GM19023 (cell line): Measurements from ENCODE around the gene ADORA3.
"Not testable (repeated sequence)": the region's sequence is repeated elsewhere in the genome, so short reads cannot be mapped to it uniquely, and the experiment has no call there.

Source experiments
- ATAC-seq: cut with Tn5 transposase; IDR thresholded peaks from one replicate; pipeline ENCODE4 v1.9.1; 2021; ENCODE audit warnings: mild to moderate bottlenecking, moderate library complexity; ENCODE audit not compliant: unreplicated experiment

The ADORA3 gene

DNA sequence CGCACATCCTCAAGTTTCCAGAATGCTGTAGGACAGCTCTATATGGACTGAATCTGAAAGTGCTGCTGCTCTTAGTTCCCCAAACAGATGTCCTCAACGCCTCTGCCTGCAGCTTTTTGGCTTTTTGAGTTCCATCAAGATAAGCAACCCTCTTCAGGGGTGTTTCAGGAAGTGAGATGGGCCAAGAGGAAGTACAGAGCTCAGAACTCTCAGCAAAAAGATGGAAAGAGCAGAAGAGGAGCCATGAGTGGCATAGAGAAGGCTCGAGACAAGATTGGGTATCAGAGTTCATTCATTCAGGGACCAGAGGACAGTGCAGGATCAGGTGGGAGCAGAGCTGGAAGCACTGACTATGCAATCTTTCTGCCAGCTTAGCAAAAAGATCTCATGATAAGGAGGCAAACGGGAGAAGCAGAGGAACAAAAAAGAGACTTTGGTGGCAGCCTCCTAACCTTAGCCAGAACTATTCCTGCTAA lies at the start of gene ADORA3, which contains the start of gene TMIGD3:
TSS of gene ADORA3 (minus strand) at position 49 of the 476 bp plus-strand sequence. CDS start 279 bp downstream, outside the sequence.
TSS of gene TMIGD3 (minus strand) at position 49 of the 476 bp plus-strand sequence. CDS start 279 bp downstream, outside the sequence.
- no peak for ATAC-seq

DNA sequence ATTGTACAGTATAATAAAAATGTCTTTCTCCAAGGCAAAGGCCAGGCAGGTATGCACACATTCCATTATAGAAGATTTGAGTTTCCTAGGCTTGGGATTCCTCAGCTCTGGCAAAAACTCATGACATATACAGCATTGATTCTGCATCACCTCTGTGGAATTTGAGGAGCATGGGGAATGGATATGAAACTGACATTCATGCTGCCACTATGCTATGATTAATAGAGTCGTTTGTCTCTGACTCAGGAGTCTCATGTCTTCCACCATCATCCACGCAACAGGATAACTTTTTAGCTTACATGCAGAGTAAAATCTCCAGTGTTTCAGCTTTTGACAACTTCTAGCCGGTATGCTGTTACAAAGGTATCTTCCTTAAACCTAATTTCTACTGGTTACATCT lies 49.8 kb upstream of the ADORA3 start:
- no peak for ATAC-seq

DNA sequence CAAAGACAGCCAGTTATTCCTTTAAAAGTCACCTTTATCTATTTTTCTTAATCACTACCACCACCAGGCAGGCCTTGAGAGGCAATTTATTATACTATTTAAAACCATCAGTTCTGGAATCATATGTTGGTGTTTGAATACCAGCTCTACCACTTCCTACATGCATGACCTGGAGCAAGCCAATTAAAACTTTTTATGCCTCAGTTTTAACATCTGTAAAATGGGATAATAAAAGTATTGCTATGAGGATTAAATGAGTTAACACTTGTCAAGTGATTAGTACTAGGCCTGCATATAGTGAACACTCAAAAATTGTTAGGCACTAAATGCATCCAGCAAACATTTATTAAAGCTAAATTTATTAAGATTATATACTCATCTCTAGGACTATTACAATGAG lies 49.2 kb upstream of the ADORA3 start:
- ATAC-seq = no peak

DNA sequence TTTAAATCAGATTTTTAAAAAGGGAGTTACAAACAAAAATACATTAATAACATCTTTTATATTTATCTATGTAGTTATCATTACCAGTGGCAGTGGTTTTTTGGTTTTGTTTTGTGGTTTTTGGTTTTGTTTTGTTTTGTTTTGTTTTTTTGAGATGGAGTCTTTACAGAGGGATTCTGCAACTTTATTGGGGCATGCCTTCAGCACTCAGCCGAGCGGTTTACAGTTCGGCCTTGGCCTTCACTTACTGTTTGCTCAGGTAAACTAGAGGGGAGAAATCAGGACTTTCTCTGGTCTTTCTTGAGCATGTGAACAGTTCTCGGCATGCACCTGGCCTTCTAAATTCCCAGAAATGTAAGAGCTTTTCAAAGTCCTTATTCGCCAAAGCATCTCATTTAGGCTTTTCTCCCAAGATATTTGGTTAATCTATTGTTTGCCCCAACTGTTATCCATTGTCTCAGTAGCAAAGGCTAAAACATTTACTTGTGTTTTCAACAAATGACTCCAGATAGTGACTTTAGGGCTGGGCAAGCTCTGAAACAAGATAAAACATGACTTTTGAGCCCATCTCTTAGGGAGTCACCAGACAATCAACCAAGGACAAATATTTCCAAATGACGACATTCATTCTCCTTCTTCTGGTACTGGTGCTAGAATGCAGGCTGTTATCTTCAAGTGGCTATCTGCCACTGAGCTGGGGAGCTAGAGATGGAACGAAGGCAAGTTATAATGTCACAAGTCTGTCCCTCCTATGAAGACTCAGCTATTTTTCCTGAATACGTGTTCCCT lies 48.4 kb upstream of the ADORA3 start:
- no peak for ATAC-seq

DNA sequence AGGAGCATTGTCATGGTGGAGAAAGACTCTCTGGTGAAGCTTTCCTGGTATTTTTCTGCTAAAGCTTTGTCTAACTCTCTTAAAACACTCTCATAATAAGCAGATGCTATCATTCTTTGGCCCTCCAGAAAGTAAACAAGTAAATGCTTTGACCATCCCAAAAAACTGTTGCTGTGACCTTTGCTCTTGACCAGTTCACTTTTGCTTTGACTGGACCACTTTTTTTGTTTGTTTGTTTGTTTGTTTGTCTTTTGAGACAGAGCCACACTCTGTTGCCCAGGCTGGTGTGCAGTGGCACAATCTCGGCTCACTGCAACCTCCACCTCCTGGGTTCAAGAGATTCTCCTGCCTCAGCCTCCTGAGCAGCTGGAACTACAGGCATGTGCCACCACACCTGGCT lies 44.4 kb upstream of the ADORA3 start:
- ATAC-seq = not testable (repeated sequence)

DNA sequence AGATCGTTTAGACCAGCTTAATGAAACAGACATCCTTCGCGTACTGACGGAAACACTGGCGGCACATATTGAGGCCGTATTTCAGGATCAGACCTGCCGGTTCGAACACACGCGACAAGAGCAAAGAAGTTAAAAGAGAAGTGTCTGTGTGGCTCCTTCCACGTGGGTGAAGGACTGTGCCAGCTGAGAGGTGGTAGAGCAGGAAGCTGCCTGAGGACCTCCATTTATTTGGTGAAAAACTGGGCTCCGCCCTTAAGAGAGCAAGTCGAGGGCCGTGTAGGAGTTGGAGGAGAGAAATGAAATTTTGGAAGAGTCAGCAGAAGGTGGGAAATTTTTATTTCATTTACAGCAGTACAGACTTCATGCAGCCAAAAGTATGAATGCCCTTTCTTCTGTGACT lies 38.8 kb upstream of the ADORA3 start:
- ATAC-seq = no peak

DNA sequence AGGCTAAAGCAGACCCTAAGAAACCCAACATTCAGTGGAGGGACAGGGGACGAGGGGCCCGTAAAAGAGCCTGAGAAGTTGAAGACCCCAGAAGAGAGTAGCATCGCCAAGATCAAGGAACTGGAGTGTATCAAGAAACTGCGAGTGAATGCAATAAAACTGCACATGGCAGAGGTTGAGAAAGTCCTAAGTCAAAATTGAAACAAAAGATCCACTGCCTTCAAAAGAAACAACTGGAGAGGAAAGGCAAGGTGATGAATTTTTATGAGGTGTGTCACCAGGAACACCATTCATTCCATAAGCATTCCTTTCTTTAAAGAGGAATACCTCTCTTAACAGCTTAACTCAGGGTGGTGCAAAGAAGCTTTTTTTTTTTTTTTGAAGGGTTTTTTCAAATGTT lies 38.3 kb upstream of the ADORA3 start:
- ATAC-seq = no peak

DNA sequence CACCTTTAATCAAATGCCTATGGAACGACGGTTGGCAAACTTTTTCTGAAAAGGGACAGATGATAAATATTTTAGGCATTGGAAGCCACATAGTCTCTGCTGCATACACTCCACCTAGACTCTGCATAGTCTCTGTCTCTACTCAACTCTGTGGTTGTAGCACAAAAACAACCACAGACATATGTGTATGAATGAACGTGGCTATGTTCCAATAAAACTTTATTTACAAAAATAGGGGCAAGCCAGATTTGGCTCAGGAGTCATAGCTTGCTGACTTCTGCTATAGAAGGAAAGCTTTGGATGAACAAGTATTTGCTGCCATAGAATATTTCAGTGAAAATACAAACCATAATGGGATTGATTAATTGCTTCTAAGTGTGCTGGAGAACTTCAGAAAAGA lies 37.5 kb upstream of the ADORA3 start:
- ATAC-seq = no peak

DNA sequence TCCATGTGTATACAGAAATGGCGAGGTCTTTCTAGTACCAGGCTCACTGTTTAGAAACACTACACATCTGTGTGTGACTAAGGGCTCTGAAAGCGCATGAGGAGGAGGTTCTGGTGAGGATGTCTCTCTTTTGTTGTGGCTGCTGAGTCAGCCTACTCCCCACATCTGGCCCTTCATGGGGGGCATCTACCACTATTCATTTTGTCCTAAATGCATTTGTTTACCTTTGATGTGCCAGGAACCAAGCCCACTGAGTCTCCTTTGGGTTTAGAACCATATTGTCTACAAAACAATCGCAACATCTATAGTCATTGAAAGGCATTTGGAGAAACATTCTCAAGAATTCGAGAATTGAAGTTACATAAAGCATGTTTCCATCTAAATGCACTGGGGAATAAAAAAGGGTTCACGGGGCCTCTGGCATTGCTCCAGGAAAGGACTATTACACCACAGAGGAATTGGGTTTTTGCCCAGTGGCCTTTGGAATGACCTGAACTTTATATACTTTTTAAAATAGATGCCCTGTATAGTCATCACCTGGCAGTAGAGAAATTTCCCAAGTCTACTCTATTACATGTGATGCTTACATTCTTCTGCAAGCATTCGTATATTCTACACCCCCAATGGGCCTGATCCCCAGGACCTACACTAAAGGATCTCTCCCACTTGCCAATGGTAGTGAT lies 35.1 kb upstream of the ADORA3 start:
- no peak for ATAC-seq

DNA sequence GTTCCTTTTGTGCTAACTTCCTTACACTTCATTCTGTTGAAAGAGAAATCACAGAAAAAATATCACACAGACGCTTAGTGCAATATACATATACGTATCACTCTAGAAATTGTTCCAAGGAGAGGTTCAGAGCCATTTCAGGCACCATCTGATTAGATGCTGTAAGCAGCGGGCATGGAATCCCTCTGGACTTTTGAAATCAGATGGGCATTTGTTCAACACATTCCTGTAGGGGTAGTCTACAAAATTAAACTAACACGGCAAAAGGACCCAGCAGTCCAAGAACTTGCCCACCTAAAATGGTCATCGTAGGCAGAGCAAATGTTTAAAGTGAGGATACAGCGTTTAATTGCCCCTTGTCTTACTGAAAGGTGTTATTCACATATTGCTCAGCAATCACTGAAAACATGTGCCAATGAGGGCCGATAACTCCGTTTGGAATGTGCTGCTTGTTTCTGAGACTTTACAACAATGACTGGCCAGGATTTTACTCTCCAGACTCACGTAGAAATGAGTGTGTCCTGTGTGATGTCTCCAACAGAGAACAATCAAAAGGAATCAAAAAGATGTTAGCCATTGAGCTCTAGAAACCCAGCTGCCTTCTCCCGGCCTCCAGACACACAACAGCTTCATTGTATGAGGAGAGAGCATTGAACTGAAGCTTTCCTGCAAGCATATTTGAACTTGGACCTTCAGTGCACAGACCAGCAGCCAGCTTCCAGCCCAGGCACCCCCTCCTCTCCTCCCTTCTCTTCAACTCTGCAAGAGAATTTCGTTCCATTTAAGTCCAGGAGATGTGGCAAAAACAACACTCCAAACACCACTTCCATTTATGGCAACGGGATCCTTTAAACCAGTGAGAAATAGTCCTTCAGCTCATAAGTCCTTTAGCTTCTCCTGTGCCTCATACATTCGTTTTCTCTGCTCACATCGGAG lies 32.1 kb upstream of the ADORA3 start:
- ATAC-seq = no peak

DNA sequence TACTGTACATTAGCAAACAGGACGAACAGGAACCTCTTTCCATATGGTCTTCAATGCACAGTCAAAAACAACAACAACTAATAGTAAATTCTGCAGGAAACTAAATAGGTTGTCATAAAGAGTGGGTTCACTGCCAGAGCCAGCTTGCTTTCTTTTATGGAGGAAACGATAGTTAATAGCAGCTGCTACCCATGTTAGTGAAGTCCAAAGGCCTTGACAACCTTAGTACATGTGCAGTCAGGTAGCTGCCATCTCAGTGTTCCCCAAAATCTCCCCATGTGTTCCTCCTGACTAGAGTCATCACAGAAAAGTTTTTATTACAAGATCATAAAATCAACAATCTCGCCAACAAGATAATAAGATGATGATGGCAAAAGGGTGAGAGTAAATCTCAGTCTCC lies 16.6 kb upstream of the ADORA3 start:
- ATAC-seq = no peak

DNA sequence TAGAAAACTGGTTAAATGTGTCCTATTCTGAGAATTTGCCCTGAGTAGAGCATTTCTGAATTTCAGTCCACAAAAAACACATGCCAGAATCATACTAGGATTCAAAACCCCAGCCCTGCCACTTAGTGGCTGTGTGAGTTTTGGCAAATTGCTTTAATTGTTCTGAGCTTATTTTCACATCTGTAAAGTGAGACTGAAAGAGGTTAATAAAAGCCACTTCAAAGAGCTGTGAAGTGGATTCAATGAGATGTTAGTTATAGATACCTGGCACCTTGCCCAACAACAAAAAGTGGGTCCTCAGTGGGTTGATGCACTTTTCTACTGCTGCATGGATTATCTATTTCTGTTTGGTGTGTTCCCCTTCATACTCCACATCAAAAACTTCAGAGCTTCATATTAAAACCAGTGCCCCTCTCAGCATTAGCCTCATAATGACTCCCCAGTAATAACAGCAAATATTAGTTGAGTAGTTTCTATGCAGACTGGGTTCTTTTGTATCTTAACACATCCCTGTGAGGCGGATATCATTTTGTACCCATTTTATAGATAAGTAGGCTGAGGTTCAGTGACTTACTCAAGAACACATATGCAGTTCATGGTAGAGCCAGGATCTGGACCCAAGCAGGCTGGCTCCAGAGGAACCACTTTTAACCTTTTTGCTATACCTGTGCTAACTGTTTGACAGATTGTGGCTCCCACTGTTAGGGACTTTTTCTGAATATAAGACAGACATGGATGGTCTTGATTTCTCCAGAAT lies 14.2 kb upstream of the ADORA3 start:
- no peak for ATAC-seq

DNA sequence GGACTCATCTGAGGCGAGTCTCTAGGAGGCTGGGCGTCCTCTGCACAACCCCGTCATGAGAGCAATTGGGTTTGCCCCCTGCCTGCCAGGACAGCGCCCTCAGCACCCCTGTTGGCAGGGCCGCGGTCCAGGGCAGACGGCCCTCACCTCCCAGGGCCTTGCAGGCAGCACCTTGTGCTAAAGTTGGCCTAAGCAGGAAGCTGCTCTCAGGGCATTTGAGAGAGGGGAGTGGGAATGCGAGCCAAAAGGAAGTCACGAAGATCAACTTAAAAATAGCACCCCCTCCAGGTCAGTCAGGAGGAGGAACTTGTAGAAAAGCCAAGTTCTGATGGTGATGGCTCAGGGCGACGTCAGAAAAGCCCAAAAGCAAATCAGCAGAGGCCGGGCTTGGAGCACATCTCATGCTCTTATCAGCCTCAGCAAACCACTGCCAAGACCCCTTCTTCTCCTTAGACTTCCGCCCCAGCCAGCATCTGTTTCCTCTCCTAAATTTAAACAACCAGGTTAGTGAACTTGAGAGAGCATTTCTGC lies 12.6 kb upstream of the ADORA3 start:
- no peak for ATAC-seq

DNA sequence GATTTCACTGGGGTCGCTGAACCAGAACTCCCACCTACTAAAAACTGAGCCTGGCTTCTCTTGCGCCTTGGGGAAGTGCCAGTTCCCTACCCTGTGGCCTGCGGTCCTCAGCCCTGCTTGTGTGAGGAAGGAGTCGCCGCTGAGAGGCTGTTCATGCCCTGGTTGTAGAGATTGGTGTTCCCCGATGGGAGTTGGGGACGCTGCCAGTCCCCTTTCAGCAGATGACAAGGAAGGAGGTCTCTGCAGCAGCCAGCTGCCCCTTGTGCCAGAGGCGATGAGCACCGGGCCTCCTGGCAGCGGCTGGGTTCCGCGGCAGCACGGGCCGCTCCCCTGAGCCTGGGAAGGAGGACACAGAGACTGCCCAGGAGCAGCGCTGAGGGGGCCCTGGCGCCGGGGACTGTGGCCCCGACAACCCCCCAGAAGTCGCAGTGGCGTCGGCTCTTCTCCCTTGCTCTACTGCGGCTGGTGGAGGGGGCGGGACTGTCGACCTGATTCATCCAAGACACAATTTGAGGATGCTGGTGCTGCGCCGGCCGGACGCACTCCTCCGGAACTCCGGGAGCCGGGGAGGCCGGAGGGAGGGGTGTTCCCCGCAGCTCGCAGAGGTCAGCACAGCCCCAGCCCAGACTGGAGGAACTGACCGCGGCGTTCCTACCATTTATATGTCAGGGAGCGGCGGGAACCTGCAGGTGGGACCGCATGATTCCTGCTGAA lies 12.0 kb upstream of the ADORA3 start:
- ATAC-seq = no peak

DNA sequence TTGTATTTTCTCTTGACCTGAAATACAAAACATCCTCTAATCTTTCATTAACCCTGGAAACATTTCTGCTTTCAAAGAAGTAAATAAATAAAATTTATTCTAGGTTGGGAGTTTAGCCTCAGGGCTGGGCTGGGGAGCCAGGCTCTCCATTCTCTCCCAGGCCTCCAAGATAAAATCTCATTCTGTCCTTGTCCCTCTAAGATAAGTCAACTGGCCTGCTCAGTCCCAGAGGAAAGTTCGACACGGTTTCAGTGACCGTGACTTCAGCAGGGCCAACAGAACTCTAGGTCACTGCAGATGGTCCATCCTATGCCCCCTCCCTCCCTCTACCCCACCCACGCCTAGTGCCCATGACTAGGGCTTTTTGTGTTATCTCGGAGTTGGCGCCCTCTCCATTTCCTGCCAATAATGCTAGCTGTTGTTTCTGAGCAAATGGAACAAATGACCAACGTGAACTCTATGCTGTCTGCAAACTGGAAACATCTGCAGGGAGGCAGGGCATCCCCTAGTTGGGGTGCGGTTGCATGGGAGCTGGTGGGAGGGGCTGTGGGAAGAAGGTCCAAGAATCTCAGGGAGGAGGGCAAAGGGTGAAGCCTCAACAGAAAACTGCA lies 10.1 kb upstream of the ADORA3 start:
- ATAC-seq = no peak

DNA sequence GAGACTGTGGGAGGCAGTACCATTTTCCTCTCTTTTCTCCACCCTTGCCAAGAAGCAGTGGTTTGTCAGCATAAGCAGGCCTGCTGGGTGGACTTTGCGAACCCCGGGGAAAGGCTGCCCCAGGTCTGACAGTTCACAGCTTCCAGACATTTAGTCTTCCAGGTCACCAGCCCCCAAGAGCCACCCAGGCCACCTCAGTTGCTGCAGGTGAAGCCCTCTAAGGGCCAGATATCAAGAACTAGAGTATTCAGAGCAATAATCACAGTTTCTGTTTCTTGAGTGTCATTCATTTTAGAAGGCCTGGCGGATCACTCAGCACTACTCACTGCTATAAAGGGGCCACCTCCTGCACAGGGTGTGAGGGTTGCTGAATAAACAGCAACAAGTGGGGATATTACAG lies 9.5 kb upstream of the ADORA3 start:
- no peak for ATAC-seq

DNA sequence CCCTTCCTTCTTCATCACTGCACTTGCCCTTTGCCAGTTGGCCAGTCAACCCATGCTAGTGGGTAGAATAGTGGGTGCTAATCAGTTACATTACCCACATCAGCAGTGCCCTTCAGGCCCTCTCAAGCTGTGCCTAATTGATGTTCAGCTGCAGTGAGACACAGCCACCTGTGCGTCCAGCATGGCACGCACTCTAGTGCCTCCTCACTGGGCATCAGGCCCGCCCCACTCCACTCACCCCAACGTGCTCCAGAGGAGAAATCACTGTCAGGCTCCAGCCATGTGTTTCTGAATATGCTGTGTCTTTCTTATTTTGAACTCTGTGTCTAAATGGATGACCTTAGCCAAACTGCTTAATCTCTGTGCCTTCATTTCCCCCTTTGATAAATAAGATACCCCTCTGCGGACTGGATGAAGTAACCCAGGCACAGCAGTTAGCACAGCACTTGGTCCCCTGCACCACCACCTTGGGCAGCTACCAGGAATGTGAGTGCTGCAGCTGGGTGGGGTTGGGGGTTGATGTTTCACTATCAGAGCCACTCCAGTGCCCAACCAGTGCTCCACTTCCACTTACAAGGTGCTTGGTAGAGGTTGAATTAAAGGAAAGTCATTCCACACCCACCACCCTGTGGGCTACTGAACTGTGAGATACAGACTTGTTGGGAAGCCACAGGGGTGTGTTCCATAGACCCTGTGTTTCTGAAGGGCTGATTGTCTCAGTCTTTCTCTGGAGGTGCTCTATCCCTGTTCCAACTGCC lies 8.9 kb upstream of the ADORA3 start:
- ATAC-seq = no peak

DNA sequence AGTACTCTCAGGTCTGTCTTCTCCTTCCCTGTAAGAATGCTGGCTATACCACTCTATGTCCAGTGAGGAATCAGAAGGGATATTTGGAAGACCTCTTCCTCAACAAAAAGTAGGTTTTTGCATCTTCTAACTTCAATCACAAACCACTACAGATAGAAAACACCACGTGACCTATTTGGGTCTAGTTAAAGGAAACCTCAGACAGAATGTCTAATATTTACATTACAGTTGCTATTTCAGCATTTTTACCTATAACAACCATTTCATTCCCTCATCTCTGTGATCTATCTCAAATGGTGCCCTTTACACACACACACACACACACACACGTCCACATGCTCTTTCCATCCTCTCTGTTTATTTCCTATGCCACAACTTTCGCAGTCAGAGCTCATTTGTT lies 7.9 kb upstream of the ADORA3 start:
- ATAC-seq = no peak
